Thymus (tissue), 2 donors: ENCODE measurements around the gene GHSR. TPM values are rescaled to one million over a fixed set of nuclear protein-coding genes. Genes with fewer than 3 reads are reported as not detected.

Experiments used
- polyA plus RNA-seq: library from polyadenylated mRNA; stranded (reverse); fragments of 200-250 nt; gene quantifications from one replicate; pipeline ENCODE4 v1.2.3, GENCODE V29; 2013
- total RNA-seq: library from RNA; stranded (reverse); fragments of 120-200 nt; gene quantifications from one replicate; pipeline ENCODE4 v1.2.4, GENCODE V29; 2013
- donor health status: healthy.

The GHSR gene
- total and polyA plus RNA-seq, 2 donors = not detected

Other genes starting within 250 kb of the GHSR start
- gene TNFSF10, start 75.0 kb upstream of the GHSR start, total RNA-seq = 36.9 TPM
- gene TNFSF10, start 75.0 kb upstream of the GHSR start, polyA plus RNA-seq = 38.4 TPM